Skeletal muscle satellite cell (primary cell): ENCODE measurements around the gene SAMD9.
A peak's percentile ranks its signal among the peaks of the same experiment; 100 is the strongest.

Source experiments
- H3K27me3 ChIP-seq: 2 replicates; pipeline ENCODE4 v1.7.0; 2013; ENCODE audit warnings: low read length; ENCODE audit not compliant: control insufficient read depth, insufficient read depth
- H3K36me3 ChIP-seq: 2 replicates; pipeline ENCODE4 v1.7.0; 2013; ENCODE audit warnings: mild to moderate bottlenecking, control low read depth, low read length; ENCODE audit not compliant: insufficient read depth
- H3K4me1 ChIP-seq: 2 replicates; pipeline ENCODE4 v1.7.0; 2013; ENCODE audit warnings: low read length; ENCODE audit not compliant: control insufficient read depth, insufficient read depth
- H3K4me2 ChIP-seq: 2 replicates; pipeline ENCODE4 v1.7.0; 2013; ENCODE audit warnings: mild to moderate bottlenecking, low read length
- H3K4me3 ChIP-seq: 2 replicates; pipeline ENCODE4 v1.7.0; 2013; ENCODE audit warnings: low read length
- H3K9ac ChIP-seq: 2 replicates; pipeline ENCODE4 v1.7.0; 2013; ENCODE audit warnings: mild to moderate bottlenecking, low read depth, low read length, moderate library complexity
- H3K9me3 ChIP-seq: replicated peaks from 2 replicates; pipeline ENCODE4 v1.7.0; 2013; ENCODE audit warnings: mild to moderate bottlenecking, control low read depth, low read length

Gene SAMD9

GRCh38 chr7:93055543-93056107 is 62.2 kb downstream of the SAMD9 start:
- Histone ChIP-seq H3K9ac (peak overlapping the region; percentile 1), H3K9me3 (no peaks in the 10 kb centered on the region), H3K4me1 (no peaks in the 10 kb centered on the region), H3K4me2 (no peak overlapping the region), H3K27me3 (no peaks in the 10 kb centered on the region), H3K4me3 (no peak overlapping the region), H3K36me3 (no peaks in the 10 kb centered on the region)

- Histone ChIP-seq H3K36me3 (no peaks in the 10 kb centered on the region), H3K4me2 (no peak overlapping the region), H3K4me1 (no peaks in the 10 kb centered on the region), H3K4me3 (no peak overlapping the region), H3K9ac (peak overlapping the region; percentile 1), H3K9me3 (no peaks in the 10 kb centered on the region), H3K27me3 (no peaks in the 10 kb centered on the region)
Observed at GRCh38 chr7:93054975-93055374, 62.8 kb downstream of the SAMD9 start.

GRCh38 chr7:93053949-93054943 is 63.5 kb downstream of the SAMD9 start:
- no peaks in the 10 kb centered on the region for H3K9me3 ChIP-seq
- H3K9ac ChIP-seq = no peak overlapping the region
- no peak overlapping the region for H3K4me2 ChIP-seq
- H3K4me3 ChIP-seq = no peak overlapping the region
- H3K36me3 ChIP-seq = no peaks in the 10 kb centered on the region
- H3K27me3 ChIP-seq = no peaks in the 10 kb centered on the region
- no peaks in the 10 kb centered on the region for H3K4me1 ChIP-seq

- no peaks in the 10 kb centered on the region for H3K36me3 ChIP-seq
- H3K4me2 ChIP-seq = no peak overlapping the region
- H3K4me3 ChIP-seq = no peak overlapping the region
- peaks cover 5% of the 10 kb centered on the region for H3K4me1 ChIP-seq
- H3K27me3 ChIP-seq = no peaks in the 10 kb centered on the region
- no peaks in the 10 kb centered on the region for H3K9me3 ChIP-seq
- no peak overlapping the region for H3K9ac ChIP-seq
Observed at GRCh38 chr7:93053209-93053948, 64.4 kb downstream of the SAMD9 start.

- Histone ChIP-seq H3K36me3 (no peaks in the 10 kb centered on the region), H3K9ac (no peak overlapping the region), H3K4me2 (no peak overlapping the region), H3K4me1 (peaks cover 13% of the 10 kb centered on the region), H3K9me3 (no peaks in the 10 kb centered on the region), H3K4me3 (no peak overlapping the region), H3K27me3 (no peaks in the 10 kb centered on the region)
Observed at GRCh38 chr7:93051660-93052059, 66.1 kb downstream of the SAMD9 start.
